Liver (tissue), 9 donors: ENCODE results near the gene ZNF888. TPM values are rescaled to one million over a fixed set of nuclear protein-coding genes. Genes with fewer than 3 reads are reported as not detected.
"Not testable (repeated sequence)": the region's sequence is repeated elsewhere in the genome, so short reads cannot be mapped to it uniquely, and the experiment has no call there.

Source experiments
- DNase-seq: peaks from one replicate; pipeline ENCODE4 v3.0.0-alpha.2; 2017; ENCODE audit warnings: low spot score
- H3K27ac ChIP-seq, 2 donors: one replicate each; pipeline ENCODE4 v1.7.0; 2013; ENCODE audit warnings: inconsistent platforms in 2 of 2, low read length in 2 of 2, control low read depth in 1 of 2, low read depth in 1 of 2, mild to moderate bottlenecking in 1 of 2
- H3K27me3 ChIP-seq, 4 donors: one replicate each; pipeline versions ENCODE4 v1.6.1 to v1.7.0; 2013; ENCODE audit warnings: low read length in 3 of 4, inconsistent platforms in 1 of 4, mild to moderate bottlenecking in 1 of 4, moderate library complexity in 1 of 4; ENCODE audit not compliant: control insufficient read depth in 4 of 4, insufficient read depth in 4 of 4
- H3K36me3 ChIP-seq, 4 donors: one replicate each; pipeline versions ENCODE4 v1.6.1 to v1.7.0; 2013; ENCODE audit warnings: low read length in 3 of 4, mild to moderate bottlenecking in 3 of 4, low read depth in 1 of 4, moderate library complexity in 1 of 4; ENCODE audit not compliant: control insufficient read depth in 4 of 4, insufficient read depth in 3 of 4
- H3K4me1 ChIP-seq, 4 donors: one replicate each; pipeline versions ENCODE4 v1.6.1 to v1.7.0; 2013; ENCODE audit warnings: low read length in 3 of 4, mild to moderate bottlenecking in 3 of 4, moderate library complexity in 1 of 4; ENCODE audit not compliant: control insufficient read depth in 4 of 4, insufficient read depth in 4 of 4
- H3K4me3 ChIP-seq, 3 donors: one replicate each; pipeline versions ENCODE4 v1.6.1 to v1.7.0; 2013; ENCODE audit warnings: low read length in 3 of 3, control low read depth in 1 of 3, low read depth in 1 of 3, mild to moderate bottlenecking in 1 of 3
- H3K9ac ChIP-seq, 2 donors: one replicate each; pipeline ENCODE4 v1.7.0; 2013; ENCODE audit warnings: low read length in 2 of 2, mild to moderate bottlenecking in 2 of 2, moderate library complexity in 2 of 2, control low read depth in 1 of 2, low read depth in 1 of 2
- H3K9me3 ChIP-seq, 4 donors: one replicate each; pipeline versions ENCODE4 v1.6.1 to v1.7.0; 2013; ENCODE audit warnings: low read length in 3 of 4; ENCODE audit not compliant: control insufficient read depth in 4 of 4
- ATF3 ChIP-seq: IDR thresholded peaks from 2 replicates; pipeline ENCODE4 v1.6.1; 2016; ENCODE audit warnings: antibody characterized with exemption
- CTCF ChIP-seq: fragments of 150-350 bp; IDR thresholded peaks from 2 replicates; pipeline ENCODE4 v1.5.1; 2017; ENCODE audit warnings: improper control_type of control experiment, low read depth, low read length; ENCODE audit not compliant: missing input control
- EGR1 ChIP-seq, 2 donors: IDR thresholded peaks; 2 replicates each; pipeline ENCODE4 v1.6.1; 2016 to 2018; ENCODE audit warnings: antibody characterized with exemption in 2 of 2, low read depth in 2 of 2
- FOXA1 ChIP-seq: IDR thresholded peaks from 2 replicates; pipeline ENCODE4 v1.6.1; 2016; ENCODE audit warnings: antibody characterized with exemption
- FOXA2 ChIP-seq: IDR thresholded peaks from 2 replicates; pipeline ENCODE4 v1.6.1; 2016; ENCODE audit warnings: antibody characterized with exemption
- GABPA ChIP-seq, 2 donors: IDR thresholded peaks in 1 of 2; conservative IDR thresholded peaks in 1 of 2; 2 replicates each; pipeline ENCODE4 v1.6.1; 2016; ENCODE audit warnings: antibody characterized with exemption in 2 of 2, mild to moderate bottlenecking in 1 of 2, moderate library complexity in 1 of 2
- HNF4A ChIP-seq, 2 donors: conservative IDR thresholded peaks; 2 replicates each; pipeline ENCODE4 v1.6.1; 2016; ENCODE audit warnings: antibody characterized with exemption in 2 of 2, mild to moderate bottlenecking in 2 of 2
- HNF4G ChIP-seq: IDR thresholded peaks from 2 replicates; pipeline ENCODE4 v1.6.1; 2016; ENCODE audit warnings: antibody characterized with exemption
- JUND ChIP-seq, 2 donors: IDR thresholded peaks; 2 replicates each; pipeline ENCODE4 v1.6.1; 2016; ENCODE audit warnings: antibody characterized with exemption in 2 of 2
- MAX ChIP-seq: IDR thresholded peaks from 2 replicates; pipeline ENCODE4 v1.6.1; 2016; ENCODE audit warnings: antibody characterized with exemption
- NR2F2 ChIP-seq: IDR thresholded peaks from 2 replicates; pipeline ENCODE4 v1.6.1; 2016; ENCODE audit warnings: antibody characterized with exemption
- RAD21 ChIP-seq, 2 donors: IDR thresholded peaks; 2 replicates each; pipeline ENCODE4 v1.6.1; 2016; ENCODE audit warnings: antibody characterized with exemption in 2 of 2, mild to moderate bottlenecking in 2 of 2
- REST ChIP-seq: IDR thresholded peaks from 2 replicates; pipeline ENCODE4 v1.6.1; 2016; ENCODE audit warnings: antibody characterized with exemption, mild to moderate bottlenecking
- RXRA ChIP-seq, 2 donors: IDR thresholded peaks; 2 replicates each; pipeline ENCODE4 v1.6.1; 2017 to 2018; ENCODE audit warnings: antibody characterized with exemption in 2 of 2, mild to moderate bottlenecking in 1 of 2
- SP1 ChIP-seq: IDR thresholded peaks from 2 replicates; pipeline ENCODE4 v1.6.1; 2018; ENCODE audit warnings: antibody characterized with exemption, mild to moderate bottlenecking
- TAF1 ChIP-seq: conservative IDR thresholded peaks from 2 replicates; pipeline ENCODE4 v1.6.1; 2016; ENCODE audit warnings: antibody characterized with exemption, mild to moderate bottlenecking
- YY1 ChIP-seq: IDR thresholded peaks from 2 replicates; pipeline ENCODE4 v1.6.1; 2016; ENCODE audit warnings: antibody characterized with exemption, mild to moderate bottlenecking
- ZBTB33 ChIP-seq: IDR thresholded peaks from 2 replicates; pipeline ENCODE4 v1.6.1; 2016; ENCODE audit warnings: antibody characterized with exemption
- WGBS: extraction: QIAGEN DNeasy Blood & Tissue Kit; methylation state at CpG from one replicate; pipeline ENCODE4 v1.1.7; 2013; 5-methylcytosine and 5-hydroxymethylcytosine counted together
- polyA plus RNA-seq, 2 donors: library from polyadenylated mRNA; stranded (reverse) in 1 of 2; unstranded in 1 of 2; fragments of 200-250 nt in 1 of 2; fragments of >200 nt in 1 of 2; fragmentation: Nextera tagmentation in 1 of 2; extraction: Ambion mirVana in 1 of 2; gene quantifications; one replicate each; pipeline versions ENCODE4 v1.2.1 to v1.2.3, GENCODE V29; 2013 to 2015
- total RNA-seq, 2 donors: library from RNA; depleted of rRNA; stranded (reverse); fragments of >200 nt; gene quantifications; one replicate each; pipeline ENCODE4 v1.2.3, GENCODE V29; 2014
- donor health status: healthy.
- donor health status: healthy.
- donor health status: healthy.
- donor health status: healthy.
- donor health status: healthy.

ZNF888 gene
- total and polyA plus RNA-seq, 4 donors = 0.11 to 9.0 (median 0.71) TPM

- not testable (repeated sequence) for H3K27me3 ChIP-seq, H3K4me3 ChIP-seq, H3K36me3 ChIP-seq, H3K4me1 ChIP-seq, H3K27ac ChIP-seq, H3K9ac ChIP-seq, H3K9me3 ChIP-seq, DNase-seq
- 89% methylated on average over 16 of the region's 16 CpGs for WGBS
Observed at GRCh38 chr19:52904052-52904780, 19.0 kb downstream of the ZNF888 start.

GRCh38 chr19:52901842-52902241 lies 21.4 kb downstream of the ZNF888 start:
- DNase-seq = no peak
- Histone ChIP-seq H3K4me3 (no peak overlapping the region), H3K27ac (no peak overlapping the region), H3K4me1 (no peaks in the 10 kb centered on the region), H3K9me3 (peaks cover 3 to 11% (median 5%) of the 10 kb centered on the region in 4 donors), H3K9ac (no peak overlapping the region), H3K27me3 (no peaks in the 10 kb centered on the region), H3K36me3 (peaks cover 0 to under 1% (median 0%) of the 10 kb centered on the region in 4 donors)
- TF ChIP-seq RAD21 (IDR thresholded peaks at IDR 0.05) (no peak), HNF4A (conservative IDR thresholded peaks at IDR 0.05) (no peak), MAX (no peak), RXRA (IDR thresholded peaks at IDR 0.05) (no peak), ATF3 (no peak), CTCF (no peak), GABPA (IDR thresholded peaks at IDR 0.05 in 1 of 2, conservative IDR thresholded peaks at IDR 0.05 in 1 of 2) (no peak), NR2F2 (no peak), FOXA2 (no peak), TAF1 (no peak), SP1 (no peak), JUND (IDR thresholded peaks at IDR 0.05) (no peak), YY1 (no peak), REST (no peak), FOXA1 (no peak), HNF4G (no peak), ZBTB33 (no peak), EGR1 (IDR thresholded peaks at IDR 0.05; ENCODE audit: low read depth in 2 of 2) (no peak)
- WGBS = 80% methylated on average over 3 of the region's 3 CpGs

GRCh38 chr19:52898596-52898995 lies 24.6 kb downstream of the ZNF888 start:
- H3K4me3 ChIP-seq, H3K4me1 ChIP-seq, H3K36me3 ChIP-seq, H3K9ac ChIP-seq, DNase-seq, H3K27me3 ChIP-seq, H3K27ac ChIP-seq, H3K9me3 ChIP-seq: not testable (repeated sequence)
- 96% methylated on average over 10 of the region's 10 CpGs for WGBS
